Panc1 (cell line): ENCODE data around the gene ABCB6. TPM values are rescaled to one million over a fixed set of nuclear protein-coding genes. Genes with fewer than 3 reads are reported as not detected.

ENCODE experiments used
- ATAC-seq: fragments of 200-7000 bp; cut with Tn5 transposase; 2 replicates; pipeline ENCODE4 v1.9.1; 2020; ENCODE audit warnings: mild to moderate bottlenecking, moderate library complexity
- BruUV-seq: library from RNA; stranded (reverse); fragments of 400-500 nt; replicated peaks from 2 replicates; lab custom pipeline; 2021; lab: Mats Ljungman, UMichigan
- CTCF ChIA-PET: fragments of 300-600 bp; sonication (Branson Sonifier 250); formaldehyde crosslinking; loops from one replicate; lab custom pipeline; 2022; ENCODE audit warnings: antibody characterized with exemption; lab: Charles Lee
- POLR2A ChIA-PET: fragments of 300-600 bp; sonication (Branson Sonifier 250); formaldehyde crosslinking; loops from one replicate; lab custom pipeline; 2022; ENCODE audit warnings: antibody characterized with exemption; lab: Charles Lee
- DNase-seq: peaks from one replicate; pipeline ENCODE4 v3.0.0-alpha.2; 2010; ENCODE audit warnings: low read depth, low spot score
- H3K27ac ChIP-seq: 2 replicates; pipeline ENCODE4 v1.5.1; 2011; ENCODE audit warnings: mild to moderate bottlenecking, low read length, inconsistent platforms
- H3K27me3 ChIP-seq: fragments of 200-500 bp; sonication (Bioruptor generic); 2 replicates; pipeline ENCODE4 v1.6.0; 2014; ENCODE audit warnings: low read length, inconsistent platforms; ENCODE audit not compliant: control insufficient read depth, insufficient read depth
- H3K36me3 ChIP-seq: fragments of 200-500 bp; sonication (Bioruptor generic); 2 replicates; pipeline ENCODE4 v1.5.1; 2014; ENCODE audit warnings: inconsistent platforms, mild to moderate bottlenecking, low read length, moderate library complexity; ENCODE audit not compliant: control insufficient read depth, insufficient read depth
- H3K4me1 ChIP-seq: 2 replicates; pipeline ENCODE4 v1.5.1; 2011; ENCODE audit warnings: inconsistent platforms, mild to moderate bottlenecking, low read length, moderate library complexity; ENCODE audit not compliant: control insufficient read depth, insufficient read depth
- H3K4me3 ChIP-seq, 2 experiments: 2 replicates each; pipeline ENCODE4 v1.5.1; 2011 to 2012; ENCODE audit warnings: low read depth in 2 of 2, low read length in 2 of 2, mild to moderate bottlenecking in 2 of 2, inconsistent platforms in 1 of 2, moderate library complexity in 1 of 2
- H3K9me3 ChIP-seq: fragments of 200-500 bp; sonication (Bioruptor generic); 2 replicates; pipeline ENCODE4 v1.5.1; 2014; ENCODE audit warnings: low read depth, mild to moderate bottlenecking, inconsistent platforms, low read length, moderate library complexity; ENCODE audit not compliant: control insufficient read depth, insufficient read depth
- CTCF ChIP-seq: fragments of 450-650 bp; IDR thresholded peaks from 2 replicates; pipeline ENCODE4 v1.5.1; 2017; ENCODE audit warnings: mild to moderate bottlenecking
- POLR2AphosphoS5 ChIP-seq: IDR thresholded peaks from 2 replicates; pipeline ENCODE4 v1.6.1; 2012; ENCODE audit warnings: mild to moderate bottlenecking, low read depth, low read length, moderate library complexity
- REST ChIP-seq, 2 experiments: IDR thresholded peaks; 2 replicates each; pipeline ENCODE4 v1.6.1; 2011 to 2012; ENCODE audit warnings: low read depth in 2 of 2, control low read depth in 1 of 2, low read length in 1 of 2, mild to moderate bottlenecking in 1 of 2, moderate library complexity in 1 of 2; ENCODE audit not compliant: insufficient read depth in 1 of 2
- SIN3A ChIP-seq: IDR thresholded peaks from 2 replicates; pipeline ENCODE4 v1.6.1; 2012; ENCODE audit warnings: low read depth, mild to moderate bottlenecking, low read length, moderate library complexity, borderline replicate concordance; ENCODE audit not compliant: insufficient read depth
- TCF7L2 ChIP-seq: IDR thresholded peaks from 2 replicates; pipeline ENCODE4 v1.6.1; 2011; ENCODE audit warnings: mild to moderate bottlenecking, low read depth, low read length, inconsistent platforms
- in situ Hi-C: cut with HindIII; loops from 2 replicates; pipeline ENCODE4 v1.10.0; 2016; ENCODE audit warnings: low sequenced_read_pairs, low pct_unique_long_range_greater_than_20kb
- intact Hi-C: fragments of 100-400 bp; cut with micrococcal nuclease; formaldehyde crosslinking; loops from one replicate; pipeline ENCODE4 v1.10.0; 2022; ENCODE audit not compliant: unreplicated experiment
- total RNA-seq: library from RNA; stranded (reverse); gene quantifications from one replicate; pipeline ENCODE4 v1.2.1, GENCODE V29; 2021; ENCODE audit not compliant: unreplicated experiment

The ABCB6 gene
- total RNA-seq, 1 experiment from 2014 or later = 19.0 TPM

GRCh38 chr2:219253753-219254589, 35.2 kb upstream of the ABCB6 start, which contains the start of gene TUBA4A:
TUBA4A (minus strand) TSS chr2:219253918; CDS start chr2:219253858, 60 bp downstream.
- peaks cover 8% of the 10 kb centered on the region for H3K27me3 ChIP-seq
- no peak within 1 kb of the TSS for H3K27ac ChIP-seq
- ATAC-seq (peak; percentile 86), DNase-seq (no peak)
- intact Hi-C loops (no loop called here), in situ Hi-C loops (no loop called here)
- H3K4me1 ChIP-seq = peaks cover 25% of the 10 kb centered on the region
- no peaks in the 10 kb centered on the region; the same call in 1 of the 2 replicates for H3K36me3 ChIP-seq
- CTCF ChIA-PET = interaction anchor here (0.6 kb wide), 2 partner anchors 9 to 112 kb away, joined by 4 read pairs; no protein-coding TSS in a partner anchor
- H3K4me3 ChIP-seq = peak within 1 kb of the TSS; percentile 49 to 68
- TF ChIP-seq SIN3A = 0 out of 2 replicates have a peak, but pooled peaks have one; percentile 56
- no peak for TF ChIP-seq POLR2AphosphoS5
- BruUV-seq = no TSS peak
- no peaks in the 10 kb centered on the region for H3K9me3 ChIP-seq
- POLR2A ChIA-PET = interaction anchor here (1.5 kb wide), 1 partner anchor 9 kb away, joined by 3 read pairs; no protein-coding TSS in a partner anchor

GRCh38 chr2:219252900-219253752, 34.4 kb upstream of the ABCB6 start, which contains the start of gene TUBA4B:
TUBA4B (plus strand) TSS chr2:219253243; CDS start chr2:219253408, 165 bp downstream.
- peaks cover 8% of the 10 kb centered on the region for H3K27me3 ChIP-seq

More at GRCh38 chr2:219252900-219253752, 34.4 kb upstream of the ABCB6 start, which contains the start of gene TUBA4B:
- in situ Hi-C loops = no loop called here
- Histone ChIP-seq H3K27ac (no peak within 1 kb of the TSS), H3K4me1 (peaks cover 34% of the 10 kb centered on the region), H3K36me3 (no peaks in the 10 kb centered on the region; the same call in 1 of the 2 replicates), H3K4me3 (peak within 1 kb of the TSS; percentile 49 to 68), H3K9me3 (no peaks in the 10 kb centered on the region)
- ATAC-seq (peak; percentile 47), DNase-seq (no peak)
- intact Hi-C loops = no loop called here
- TF ChIP-seq REST (IDR thresholded peaks at IDR 0.05; ENCODE audit: insufficient read depth in 1 of 2, low read depth in 2 of 2, low read length in 1 of 2) (no peak), CTCF (no peak), TCF7L2 (no peak), SIN3A (no peak), POLR2AphosphoS5 (no peak)
- CTCF ChIA-PET = interaction anchor here (0.6 to 1.0 kb wide), 4 partner anchors 9 to 273 kb away, joined by 4 to 14 read pairs (median 6); no protein-coding TSS in a partner anchor
- POLR2A ChIA-PET = interaction anchor here (0.6 kb wide), 1 partner anchor 21 kb away, joined by 5 read pairs; no protein-coding TSS in a partner anchor
- BruUV-seq = no TSS peak
